Measurements from ENCODE around the gene VSTM2L.

DNA sequence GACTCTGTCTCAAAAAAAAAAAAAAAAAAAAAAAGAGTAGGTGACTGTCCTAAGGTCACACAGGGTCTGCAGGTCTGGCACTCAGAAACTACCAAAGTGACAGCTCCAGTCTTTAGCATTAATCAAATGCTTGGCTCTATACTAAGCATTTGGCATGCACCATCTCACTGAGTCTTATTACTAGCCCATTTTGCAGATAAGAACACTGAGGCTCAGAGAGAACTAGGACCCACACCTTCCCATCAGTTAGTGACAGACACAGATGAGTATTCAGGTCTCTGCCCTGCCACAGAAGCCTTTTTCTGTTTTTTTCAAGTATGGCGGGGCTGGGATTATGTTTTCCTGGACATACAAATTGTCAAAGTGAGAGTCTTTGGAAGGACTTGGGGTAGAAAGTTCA lies 23.1 kb upstream of the VSTM2L start:
- TF ChIP-seq EZH2 (IDR thresholded peaks at IDR 0.05) (no peak), POLR2AphosphoS5 (IDR thresholded peaks at IDR 0.05; ENCODE audit: borderline replicate concordance, low read depth, low read length) (no peak), FOXP2 (optimal IDR thresholded peaks at IDR 0.05; ENCODE audit: control extremely low read depth, extremely low read length, insufficient read depth) (no peak)

Data from SK-N-MC (cell line).